HG03175 (cell line): ENCODE results near the gene STAT3.
"Not testable (repeated sequence)": the region's sequence is repeated elsewhere in the genome, so short reads cannot be mapped to it uniquely, and the experiment has no call there.

Experiments
- ATAC-seq: cut with Tn5 transposase; IDR thresholded peaks from one replicate; pipeline ENCODE4 v1.9.1; 2021; ENCODE audit warnings: mild to moderate bottlenecking, moderate library complexity; ENCODE audit not compliant: unreplicated experiment

Gene STAT3

GRCh38 chr17:42386777-42387657, 1.2 kb downstream of the STAT3 start:
- ATAC-seq, result no peak

DNA sequence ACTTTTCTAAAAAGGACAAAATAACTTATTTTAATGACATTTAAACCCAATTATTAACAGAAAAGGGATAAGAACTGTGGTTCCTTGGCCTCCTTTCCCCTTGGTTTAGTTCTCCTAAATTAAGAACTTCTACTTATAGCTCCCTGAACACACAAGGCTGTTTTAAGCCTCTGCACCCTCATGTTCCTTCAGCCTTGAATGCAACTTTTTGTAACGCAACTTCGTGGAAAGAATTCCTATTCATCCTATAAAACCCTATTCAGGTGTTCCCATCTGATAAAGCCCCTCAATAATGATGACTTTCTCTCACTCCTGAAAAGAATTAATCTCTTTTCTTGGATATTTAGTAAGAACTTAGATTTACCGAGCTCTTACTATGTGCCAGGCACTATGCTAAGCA, 6.3 kb downstream of the STAT3 start:
- no peak for ATAC-seq

DNA sequence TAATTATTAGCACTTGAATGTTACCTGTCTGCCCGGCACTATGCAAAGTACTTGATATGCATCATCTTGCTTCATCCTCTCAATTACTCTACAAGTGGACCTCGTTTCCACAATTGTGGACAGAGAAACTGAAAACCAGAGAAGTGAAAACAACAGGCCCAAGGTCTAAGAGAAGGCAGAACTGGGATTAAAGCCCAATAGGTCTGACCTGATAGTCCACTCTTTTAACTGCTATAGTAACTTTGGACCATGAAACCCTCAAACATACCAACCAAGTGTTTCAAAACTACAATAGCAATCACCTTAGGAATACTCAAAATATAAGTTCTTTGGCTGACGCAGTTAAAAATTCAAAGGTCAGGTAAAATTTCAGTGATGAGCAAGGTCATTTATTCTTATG, 7.3 kb downstream of the STAT3 start:
- ATAC-seq, result no peak

- ATAC-seq, result no peak
Observed at GRCh38 chr17:42378959-42379594, 9.2 kb downstream of the STAT3 start.

DNA sequence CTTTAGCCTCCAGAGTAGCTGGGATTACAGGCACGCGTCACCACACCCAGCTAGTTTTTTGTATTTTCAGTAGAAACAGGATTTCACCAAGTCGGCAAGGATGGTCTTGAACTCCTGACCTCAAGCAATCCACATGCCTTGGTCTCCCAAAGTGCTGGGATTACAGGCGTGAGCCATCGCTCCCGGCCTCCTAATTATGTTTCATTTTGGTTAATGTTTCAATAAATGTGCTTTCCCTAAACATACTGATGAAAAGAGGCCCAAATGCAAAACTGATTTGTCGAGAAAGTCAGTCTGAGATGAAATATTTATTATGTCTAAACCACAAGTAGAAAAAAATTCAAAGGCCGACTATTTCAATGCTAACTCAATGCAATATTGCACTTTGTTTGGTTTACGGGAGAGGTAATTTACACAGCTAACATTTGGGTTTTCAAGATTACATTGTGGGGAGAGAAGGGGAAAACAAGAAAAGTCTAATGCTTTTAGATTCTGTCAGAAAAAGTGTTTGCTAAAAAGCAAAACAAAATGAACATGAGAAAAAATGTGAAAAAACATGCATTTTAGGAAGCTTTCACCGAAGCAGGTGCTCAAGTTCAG, 9.8 kb downstream of the STAT3 start:
- no peak for ATAC-seq

DNA sequence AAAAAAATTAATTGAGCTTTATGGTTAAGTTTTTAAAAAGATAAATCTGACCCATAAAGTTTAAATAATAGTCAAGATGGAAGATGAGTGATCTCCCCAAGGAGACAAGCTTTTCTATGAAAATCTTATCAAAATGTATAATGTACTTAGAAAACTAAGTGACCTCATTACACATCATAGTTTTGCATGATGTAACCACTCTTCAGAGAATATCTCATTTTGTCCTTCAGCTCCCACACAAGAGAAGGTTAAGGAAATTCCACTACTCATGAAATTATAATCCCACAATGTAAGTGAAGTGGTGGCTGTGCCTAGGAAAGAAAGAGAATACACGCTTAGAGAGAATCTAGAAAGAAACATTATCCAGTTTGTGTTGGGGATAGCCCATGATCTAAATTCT, 14.3 kb downstream of the STAT3 start:
- no peak for ATAC-seq

- no peak for ATAC-seq
Observed at GRCh38 chr17:42372142-42372541, 16.1 kb downstream of the STAT3 start.

GRCh38 chr17:42368797-42369561, 19.3 kb downstream of the STAT3 start:
- not testable (repeated sequence) for ATAC-seq

DNA sequence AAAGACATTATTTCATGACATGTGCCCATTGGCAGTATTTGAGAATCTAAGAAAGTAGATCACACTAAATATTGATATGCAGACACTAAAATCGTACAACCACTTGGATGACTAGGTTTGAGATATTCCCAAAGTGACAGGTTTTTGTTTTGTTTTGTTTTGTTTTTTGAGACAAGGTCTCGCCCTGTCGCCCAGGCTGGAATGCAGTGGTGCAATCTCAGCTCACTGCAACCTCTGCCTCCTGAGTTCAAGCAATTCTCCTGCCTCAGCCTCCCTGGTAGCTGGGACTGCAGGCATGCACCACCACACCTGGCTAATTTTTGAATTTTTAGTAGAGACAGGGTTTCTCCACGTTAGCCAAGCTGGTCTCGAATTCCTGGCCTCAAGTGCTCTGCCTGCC, 19.9 kb downstream of the STAT3 start:
- ATAC-seq, result not testable (repeated sequence)

- ATAC-seq, result not testable (repeated sequence)
Observed at GRCh38 chr17:42366176-42367023, 21.8 kb downstream of the STAT3 start.

DNA sequence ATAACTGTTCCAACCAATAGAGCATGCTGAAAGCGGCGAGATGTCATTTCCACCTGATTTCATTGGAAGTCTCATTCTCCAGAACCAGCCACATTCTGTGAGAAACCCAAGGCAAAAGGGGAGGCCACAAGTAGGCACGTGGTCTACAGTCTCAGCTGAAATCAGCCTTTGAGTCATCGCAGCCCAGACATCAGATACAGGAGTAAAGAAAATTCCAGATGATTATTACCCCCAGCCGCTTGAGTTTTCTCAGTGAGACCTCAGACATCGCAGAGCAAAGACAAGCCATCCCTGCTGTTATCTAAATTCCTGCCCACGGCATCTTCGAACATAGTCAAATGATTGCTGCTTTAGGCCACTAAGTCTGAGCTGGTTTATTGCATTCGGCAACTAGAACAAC, 23.1 kb downstream of the STAT3 start:
- no peak for ATAC-seq

- ATAC-seq, result no peak
Observed at GRCh38 chr17:42363767-42364585, 24.3 kb downstream of the STAT3 start.

DNA sequence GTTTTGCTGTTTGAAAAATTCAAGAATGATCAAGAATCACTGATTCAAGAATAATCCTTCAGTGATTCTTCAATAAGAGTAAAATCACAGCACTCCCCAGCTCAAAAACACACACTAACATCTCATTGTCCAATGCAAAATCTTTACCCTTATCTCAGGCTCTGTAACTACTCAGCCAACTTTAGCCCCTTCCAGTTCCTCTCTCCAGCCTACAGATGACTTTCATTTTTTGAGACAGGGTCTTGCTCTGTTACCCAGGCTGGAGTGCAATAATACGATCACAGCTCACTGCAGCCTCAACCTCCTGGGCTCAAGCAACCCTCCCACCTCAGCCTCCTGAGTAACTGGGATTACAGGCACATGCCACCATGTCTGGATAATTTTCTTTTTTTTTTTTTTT, 25.0 kb downstream of the STAT3 start:
- ATAC-seq, result no peak

DNA sequence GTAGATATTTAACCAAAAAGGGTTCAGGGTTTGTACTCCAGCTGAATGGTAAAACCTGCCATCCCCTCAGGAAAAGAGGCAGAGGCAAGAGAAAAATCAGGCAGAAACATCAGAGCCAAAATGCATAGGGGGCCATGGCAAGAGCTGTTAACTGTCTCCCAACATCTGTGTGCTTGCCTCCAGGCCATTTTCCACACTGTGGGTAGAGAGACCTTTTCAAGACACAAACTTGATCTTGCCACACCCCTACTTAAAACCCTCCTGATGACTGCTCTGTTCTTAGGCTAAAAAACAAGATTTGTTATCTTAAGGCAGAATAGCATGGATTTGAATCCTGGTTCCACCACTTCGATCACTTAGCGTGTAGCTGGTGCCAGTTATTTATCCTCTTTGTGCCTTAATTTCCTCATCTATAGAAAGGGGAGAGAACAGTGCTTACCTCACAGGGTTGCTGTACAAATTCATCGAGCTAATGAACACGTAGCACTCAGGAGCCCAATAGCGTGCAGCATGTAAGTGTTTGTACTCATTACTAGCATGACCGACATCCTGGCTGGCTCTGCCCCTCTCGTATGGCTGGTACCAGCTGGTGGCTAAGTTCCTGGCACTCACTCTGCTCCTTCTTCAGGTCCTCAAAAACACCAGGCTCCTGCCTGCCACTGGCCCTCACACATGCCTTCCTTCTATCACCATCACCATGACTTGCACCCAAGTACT, 25.8 kb downstream of the STAT3 start:
- no peak for ATAC-seq

DNA sequence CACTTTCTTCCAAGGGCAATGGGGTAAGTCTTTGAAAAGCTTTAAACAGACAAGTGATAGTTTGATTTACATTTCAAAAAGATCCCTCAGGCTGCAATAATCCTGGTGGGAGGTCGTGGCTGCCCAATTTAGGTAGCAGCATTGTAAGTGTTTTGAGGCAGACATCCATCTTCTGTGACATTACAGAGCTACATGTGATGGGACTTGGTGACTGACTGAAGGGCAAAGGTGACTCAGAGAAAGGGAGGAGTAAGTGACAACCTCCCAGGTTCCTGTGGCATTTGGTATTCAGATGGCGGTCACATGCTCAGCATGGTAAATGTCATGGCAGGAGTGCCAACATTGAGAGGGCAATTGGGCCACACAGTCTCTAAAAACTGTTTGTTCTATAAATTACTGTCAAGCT, 26.5 kb downstream of the STAT3 start:
- ATAC-seq, result no peak

GRCh38 chr17:42360388-42360787, 27.9 kb downstream of the STAT3 start:
- not testable (repeated sequence) for ATAC-seq

DNA sequence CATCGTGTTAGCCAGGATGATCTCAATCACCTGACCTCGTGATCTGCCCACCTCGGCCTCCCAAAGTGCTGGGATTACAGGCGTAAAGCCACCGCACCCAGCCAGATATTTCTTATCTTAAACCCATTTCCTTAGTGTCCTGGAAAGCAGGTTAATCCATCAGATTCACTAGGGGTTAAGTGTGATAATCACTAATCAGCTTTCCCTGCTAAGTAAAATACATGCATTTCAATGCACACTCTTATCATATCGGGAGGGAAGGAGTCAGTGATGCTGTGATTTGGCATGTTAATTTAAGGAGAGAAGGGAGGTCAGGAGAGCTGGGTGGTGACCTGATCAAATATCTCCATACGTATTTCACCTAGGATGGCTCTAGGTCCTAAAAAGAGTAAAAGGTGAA, 29.1 kb downstream of the STAT3 start:
- no peak for ATAC-seq

GRCh38 chr17:42358434-42358833, 29.8 kb downstream of the STAT3 start:
- ATAC-seq, result no peak
